NK-92 (cell line): ENCODE results near the gene BSN.

Experiments
- DNase-seq: peaks from one replicate; lab custom pipeline; 2025; ENCODE audit not compliant: unreplicated experiment; lab: John Stamatoyannopoulos, UW

The BSN gene

DNA sequence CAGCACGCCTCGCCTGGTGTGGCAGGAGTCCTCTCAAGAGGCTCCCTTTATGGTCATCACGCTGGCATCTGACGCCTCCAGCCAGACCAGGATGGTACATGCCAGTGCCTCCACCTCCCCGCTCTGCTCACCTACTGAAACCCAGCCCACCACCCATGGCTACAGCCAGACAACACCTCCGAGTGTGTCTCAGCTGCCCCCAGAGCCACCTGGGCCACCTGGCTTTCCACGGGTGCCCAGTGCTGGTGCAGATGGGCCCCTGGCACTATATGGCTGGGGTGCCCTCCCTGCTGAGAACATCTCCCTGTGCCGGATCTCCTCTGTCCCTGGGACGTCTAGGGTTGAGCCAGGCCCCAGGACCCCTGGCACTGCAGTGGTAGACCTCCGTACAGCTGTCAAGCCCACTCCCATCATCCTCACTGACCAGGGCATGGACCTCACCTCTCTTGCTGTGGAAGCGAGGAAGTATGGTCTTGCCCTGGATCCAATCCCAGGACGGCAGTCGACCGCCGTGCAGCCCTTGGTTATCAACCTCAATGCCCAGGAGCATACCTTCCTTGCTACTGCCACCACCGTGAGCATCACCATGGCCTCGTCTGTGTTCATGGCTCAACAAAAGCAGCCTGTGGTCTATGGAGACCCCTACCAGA, 100.0 kb downstream of the BSN start:
- DNase-seq, result no peak

DNA sequence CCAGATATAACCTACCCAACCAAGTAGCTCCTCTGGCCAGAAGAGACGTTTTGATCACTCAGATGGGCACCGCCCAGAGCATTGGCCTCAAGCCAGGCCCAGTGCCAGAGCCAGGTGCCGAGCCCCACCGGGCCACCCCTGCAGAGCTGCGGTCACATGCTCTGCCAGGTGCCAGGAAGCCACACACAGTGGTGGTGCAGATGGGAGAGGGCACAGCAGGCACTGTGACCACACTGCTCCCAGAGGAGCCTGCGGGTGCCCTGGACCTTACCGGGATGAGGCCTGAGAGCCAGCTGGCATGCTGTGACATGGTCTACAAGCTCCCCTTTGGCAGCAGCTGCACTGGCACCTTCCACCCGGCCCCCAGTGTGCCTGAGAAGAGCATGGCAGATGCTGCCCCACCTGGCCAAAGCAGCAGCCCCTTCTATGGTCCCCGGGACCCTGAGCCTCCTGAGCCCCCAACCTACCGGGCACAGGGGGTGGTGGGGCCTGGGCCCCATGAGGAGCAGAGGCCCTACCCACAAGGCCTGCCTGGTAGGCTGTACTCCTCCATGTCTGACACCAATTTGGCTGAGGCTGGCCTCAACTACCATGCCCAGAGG, 100.8 kb downstream of the BSN start:
- DNase-seq, result no peak

DNA sequence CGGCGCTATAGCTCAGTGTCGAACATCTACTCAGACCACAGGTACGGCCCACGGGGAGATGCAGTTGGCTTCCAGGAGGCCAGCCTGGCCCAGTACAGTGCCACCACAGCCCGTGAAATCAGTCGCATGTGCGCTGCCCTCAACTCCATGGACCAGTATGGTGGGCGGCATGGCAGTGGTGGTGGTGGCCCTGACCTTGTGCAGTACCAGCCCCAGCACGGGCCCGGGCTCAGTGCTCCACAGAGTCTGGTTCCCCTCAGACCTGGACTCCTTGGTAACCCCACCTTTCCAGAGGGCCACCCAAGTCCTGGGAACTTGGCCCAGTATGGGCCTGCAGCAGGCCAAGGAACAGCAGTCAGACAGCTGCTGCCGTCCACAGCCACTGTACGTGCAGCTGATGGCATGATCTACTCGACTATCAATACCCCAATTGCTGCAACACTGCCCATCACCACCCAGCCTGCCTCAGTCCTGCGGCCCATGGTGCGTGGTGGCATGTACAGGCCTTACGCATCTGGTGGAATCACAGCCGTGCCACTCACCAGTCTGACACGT, 101.5 kb downstream of the BSN start:
- DNase-seq, result no peak

DNA sequence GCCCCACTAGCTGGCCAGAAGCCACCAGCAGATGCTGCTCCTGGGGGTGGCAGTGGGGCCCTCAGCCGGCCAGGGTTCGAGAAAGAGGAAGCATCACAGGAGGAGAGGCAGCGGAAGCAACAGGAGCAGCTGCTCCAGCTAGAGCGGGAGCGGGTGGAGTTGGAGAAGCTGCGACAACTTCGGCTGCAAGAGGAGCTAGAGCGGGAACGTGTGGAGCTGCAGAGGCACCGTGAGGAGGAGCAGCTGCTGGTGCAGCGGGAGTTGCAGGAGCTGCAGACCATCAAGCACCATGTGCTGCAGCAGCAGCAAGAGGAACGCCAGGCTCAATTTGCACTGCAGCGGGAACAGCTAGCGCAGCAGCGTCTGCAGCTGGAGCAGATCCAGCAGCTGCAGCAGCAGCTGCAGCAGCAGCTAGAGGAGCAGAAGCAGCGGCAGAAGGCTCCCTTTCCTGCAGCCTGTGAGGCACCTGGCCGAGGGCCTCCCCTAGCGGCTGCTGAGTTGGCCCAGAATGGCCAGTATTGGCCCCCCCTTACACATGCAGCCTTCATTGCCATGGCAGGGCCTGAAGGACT, 102.3 kb downstream of the BSN start:
- DNase-seq, result no peak

DNA sequence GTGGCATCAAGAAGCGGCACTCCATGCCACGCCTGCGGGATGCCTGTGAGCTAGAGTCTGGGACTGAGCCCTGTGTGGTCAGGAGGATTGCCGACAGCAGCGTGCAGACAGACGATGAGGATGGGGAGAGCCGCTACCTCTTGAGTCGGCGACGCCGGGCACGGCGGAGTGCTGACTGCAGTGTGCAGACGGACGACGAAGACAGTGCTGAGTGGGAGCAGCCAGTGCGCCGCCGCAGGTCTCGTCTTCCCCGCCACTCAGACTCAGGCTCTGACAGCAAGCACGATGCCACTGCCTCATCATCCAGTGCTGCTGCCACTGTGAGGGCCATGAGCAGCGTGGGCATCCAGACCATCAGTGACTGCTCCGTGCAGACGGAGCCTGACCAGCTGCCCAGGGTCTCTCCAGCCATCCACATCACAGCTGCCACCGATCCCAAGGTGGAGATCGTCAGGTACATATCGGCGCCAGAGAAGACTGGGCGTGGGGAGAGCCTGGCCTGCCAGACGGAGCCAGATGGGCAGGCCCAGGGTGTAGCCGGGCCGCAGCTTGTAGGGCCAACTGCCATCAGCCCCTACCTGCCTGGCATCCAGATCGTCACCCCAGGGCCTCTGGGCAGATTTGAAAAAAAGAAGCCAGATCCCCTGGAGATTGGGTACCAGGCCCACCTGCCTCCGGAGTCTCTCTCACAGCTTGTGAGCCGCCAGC, 103.1 kb downstream of the BSN start:
- no peak for DNase-seq

DNA sequence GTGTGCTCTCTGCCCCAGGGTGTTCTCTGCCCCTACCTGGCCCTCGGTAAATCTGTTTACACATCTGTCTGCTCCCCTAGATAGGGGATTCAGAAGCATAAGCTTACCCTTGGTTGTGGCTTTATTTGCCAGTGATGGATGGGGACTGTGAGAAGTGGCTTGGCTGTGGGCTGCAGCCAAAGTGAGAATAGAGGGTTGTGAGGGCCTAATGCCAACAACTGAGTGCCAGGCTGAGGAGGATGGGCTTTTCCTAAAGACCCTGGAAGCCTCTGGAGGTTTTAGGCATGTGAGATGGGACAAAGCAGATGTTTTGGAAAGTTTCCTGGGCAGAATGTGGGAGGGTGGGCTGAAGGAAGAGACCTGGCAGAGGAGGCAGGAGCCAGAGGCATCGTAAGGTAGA, 104.4 kb downstream of the BSN start:
- no peak for DNase-seq

DNA sequence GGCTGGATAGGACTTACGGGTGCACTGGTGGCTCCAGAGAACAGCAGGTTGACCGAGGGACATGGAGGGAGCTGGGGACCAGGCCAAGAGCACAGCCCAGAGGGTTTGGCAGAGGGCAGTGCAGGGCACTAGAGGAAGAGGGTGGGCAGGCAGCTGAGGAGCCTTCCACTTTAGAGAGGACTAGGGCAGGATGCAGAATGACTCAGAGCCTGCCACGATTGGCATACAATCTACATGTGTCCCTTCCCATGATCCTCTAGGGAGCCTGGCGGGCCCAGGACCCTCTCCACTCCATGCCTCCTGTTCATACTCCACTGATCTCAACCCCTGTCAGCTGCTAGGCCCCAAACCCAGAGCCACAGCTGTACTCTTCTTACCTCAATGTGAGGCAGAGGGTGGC, 105.5 kb downstream of the BSN start:
- DNase-seq, result no peak

DNA sequence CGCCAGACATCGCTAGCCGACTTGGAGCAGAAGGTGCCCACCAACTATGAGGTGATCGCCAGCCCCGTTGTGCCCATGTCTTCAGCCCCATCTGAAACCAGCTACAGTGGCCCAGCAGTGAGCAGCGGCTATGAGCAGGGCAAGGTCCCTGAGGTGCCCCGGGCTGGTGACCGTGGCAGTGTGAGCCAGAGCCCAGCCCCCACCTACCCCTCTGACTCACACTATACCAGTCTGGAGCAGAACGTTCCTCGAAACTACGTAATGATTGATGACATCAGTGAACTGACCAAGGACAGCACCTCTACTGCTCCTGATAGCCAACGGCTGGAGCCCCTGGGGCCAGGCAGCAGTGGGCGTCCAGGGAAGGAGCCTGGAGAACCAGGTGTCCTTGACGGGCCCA, 107.0 kb downstream of the BSN start:
- no peak for DNase-seq

DNA sequence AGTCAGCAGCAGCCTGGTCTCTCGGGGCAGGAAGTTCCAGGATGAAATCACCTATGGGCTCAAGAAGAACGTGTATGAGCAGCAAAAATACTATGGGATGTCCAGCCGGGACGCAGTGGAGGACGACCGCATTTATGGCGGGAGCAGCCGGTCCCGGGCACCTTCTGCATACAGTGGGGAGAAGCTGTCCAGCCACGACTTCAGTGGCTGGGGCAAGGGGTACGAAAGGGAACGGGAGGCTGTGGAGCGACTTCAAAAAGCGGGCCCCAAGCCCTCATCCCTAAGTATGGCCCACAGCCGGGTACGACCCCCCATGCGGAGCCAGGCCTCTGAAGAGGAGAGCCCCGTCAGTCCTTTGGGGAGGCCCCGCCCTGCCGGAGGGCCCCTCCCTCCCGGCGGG, 107.7 kb downstream of the BSN start:
- DNase-seq, result no peak

DNA sequence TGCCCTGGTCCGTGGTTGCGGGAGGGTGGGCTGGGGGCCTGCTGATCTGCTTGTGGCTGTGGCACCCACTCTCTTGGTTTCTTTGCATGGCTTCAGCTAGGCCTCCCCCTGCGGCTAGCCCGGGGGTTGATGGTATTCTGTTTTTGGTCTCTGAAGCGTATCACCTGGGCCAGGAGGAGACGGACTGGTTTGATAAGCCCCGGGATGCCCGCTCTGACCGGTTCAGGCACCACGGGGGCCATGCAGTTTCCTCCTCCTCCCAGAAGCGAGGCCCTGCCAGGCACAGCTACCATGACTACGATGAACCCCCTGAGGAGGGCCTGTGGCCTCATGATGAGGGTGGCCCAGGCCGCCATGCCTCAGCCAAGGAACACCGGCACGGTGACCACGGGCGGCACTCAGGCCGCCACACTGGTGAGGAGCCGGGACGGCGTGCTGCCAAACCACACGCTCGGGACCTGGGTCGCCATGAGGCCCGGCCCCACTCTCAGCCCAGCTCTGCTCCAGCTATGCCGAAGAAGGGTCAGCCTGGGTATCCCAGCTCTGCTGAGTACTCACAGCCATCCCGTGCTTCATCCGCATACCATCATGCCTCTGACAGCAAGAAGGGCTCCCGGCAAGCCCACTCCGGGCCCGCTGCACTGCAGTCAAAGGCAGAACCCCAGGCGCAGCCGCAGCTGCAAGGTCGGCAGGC, 108.6 kb downstream of the BSN start:
- DNase-seq, result no peak

DNA sequence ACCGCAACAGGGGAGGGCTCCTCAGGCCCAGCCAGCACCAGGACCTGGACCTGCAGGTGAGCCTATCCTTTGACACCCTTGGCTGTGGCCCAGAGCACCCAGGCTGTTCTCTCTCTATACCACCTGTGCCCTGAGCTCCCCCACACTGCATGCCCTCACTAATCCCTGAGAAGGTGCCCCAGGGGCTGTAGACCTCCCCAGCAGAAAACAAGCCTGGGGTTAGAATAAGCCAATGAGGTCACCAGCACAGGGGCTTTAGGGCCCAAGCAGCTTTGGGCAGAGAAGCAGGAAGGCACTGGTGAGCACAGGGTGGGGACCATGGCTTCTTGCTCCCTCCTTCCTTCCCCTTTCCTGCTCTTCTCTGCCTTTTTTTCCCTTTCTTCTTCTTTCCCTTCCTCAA, 109.6 kb downstream of the BSN start:
- no peak for DNase-seq

DNA sequence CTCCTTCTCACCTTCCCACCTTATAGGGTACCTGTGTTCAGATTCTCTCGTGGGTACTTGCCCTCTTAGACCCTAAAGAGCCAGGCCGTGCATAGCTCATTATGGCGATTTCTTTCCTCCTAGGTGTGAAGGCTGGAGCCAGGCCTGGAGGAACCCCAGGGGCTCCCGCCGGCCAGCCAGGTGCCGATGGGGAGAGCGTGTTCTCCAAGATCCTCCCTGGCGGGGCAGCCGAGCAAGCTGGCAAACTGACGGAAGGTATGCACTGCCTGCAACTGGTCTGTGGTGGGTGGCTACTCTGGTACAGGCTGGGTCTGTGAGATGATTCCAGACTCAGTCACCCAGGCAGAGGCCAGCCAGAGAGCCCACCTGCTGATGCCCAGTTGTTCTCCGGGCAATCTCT, 110.0 kb downstream of the BSN start:
- DNase-seq, result no peak

DNA sequence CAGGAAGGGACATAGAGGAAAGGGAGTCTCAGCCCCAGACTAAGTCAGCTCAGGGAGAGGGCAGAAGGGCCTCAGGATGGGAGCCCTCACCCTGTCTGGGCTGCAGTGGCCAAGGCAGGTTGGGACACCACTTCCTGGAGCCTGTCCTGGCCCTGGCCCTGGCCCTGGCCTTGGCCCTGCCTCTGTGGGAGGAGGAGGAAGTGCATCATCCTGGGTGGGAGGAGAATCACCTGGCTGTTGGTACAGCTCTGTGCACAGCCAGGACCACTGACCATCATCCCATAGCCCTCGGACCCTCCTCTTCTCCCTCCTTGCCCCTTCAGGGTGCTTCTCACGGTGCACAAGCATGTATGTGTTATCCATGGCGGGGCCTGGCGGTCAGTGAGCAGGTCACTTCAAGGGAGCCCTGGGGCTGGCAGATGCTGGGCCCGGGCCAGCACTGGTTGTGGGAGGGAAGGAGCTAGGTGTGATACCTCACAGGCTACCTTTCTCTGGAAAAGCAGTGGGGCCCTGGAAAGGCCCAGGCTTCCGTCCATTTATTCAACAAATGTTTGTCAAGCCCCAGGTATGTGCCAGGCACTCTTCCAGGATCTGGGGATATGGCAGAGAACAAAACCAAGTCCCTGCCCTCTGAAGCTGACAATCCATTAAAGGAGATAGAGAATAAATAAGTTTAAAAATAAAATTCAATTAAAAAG, 111.7 kb downstream of the BSN start:
- DNase-seq, result no peak

DNA sequence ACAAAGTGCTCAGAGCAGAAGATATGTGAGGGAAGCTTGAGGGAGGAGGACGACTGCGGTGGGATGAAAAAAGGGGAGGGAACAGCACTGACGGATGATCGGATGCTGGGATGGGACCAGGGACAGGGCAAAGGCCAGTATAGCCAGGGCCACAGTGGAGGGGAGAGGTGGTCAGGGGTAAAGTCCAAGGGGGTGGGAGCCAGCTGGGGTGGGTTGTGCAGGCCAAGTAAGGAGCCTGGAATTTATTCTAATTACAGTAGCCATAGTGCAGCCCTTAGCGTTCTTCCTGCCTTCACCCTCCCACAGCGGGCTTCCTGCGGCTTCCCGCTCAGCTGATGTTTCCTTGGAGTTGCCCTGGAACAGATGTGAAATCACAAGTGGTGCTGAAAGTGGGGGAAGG, 112.3 kb downstream of the BSN start:
- DNase-seq, result no peak

DNA sequence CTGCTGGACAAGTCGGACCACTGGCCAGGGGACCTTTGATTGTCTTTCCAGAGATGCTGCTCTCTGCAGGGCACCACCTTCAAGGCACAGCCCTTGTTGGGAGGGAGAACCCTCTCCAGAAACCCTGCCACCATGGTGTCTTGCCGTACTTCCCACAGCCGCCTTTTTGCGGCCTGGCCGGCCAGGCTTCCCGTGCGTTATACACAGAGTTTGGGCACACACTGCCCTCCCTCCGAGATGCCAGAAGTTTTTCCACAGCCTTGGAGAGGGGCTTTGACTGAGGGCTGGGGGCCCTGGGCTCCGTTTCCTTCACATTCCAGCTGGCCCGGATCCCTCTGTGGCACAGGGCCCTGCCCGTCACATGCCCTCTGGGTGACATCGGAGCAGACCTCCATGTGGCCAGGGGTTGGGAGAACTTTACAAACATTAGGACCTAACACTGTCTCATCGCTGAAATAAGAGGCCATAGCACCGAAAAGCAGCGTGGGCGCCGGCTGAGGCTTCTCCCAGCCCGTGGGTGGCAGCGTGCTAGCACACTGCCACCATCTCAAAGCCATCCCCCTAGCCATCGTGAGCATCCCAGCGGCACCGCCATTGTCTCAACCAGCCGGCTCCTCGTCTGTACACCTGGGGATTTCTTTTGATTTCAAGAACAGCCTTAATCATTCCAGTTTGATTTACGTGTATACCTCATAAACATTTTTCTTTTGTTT, 113.6 kb downstream of the BSN start:
- no peak for DNase-seq

DNA sequence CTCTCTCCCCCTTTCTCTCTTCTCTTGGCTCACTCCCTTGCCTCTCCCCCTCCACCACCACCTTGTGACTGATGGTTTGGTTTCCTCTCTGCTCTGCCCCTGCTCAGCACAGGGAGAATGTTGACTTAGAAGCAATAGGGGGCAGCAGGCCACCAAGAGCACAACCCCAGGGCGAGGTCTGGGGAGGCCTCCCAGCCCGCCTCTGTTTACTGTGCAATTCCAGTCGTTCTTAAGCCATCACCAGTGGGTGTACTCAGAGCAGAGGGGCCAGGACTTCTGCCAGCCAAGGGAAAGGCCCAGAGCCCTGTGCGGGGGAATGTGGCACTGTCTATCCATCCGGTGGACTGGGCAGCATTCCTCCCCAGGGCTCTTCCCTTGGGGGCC, 114.1 kb downstream of the BSN start:
- no peak for DNase-seq

DNA sequence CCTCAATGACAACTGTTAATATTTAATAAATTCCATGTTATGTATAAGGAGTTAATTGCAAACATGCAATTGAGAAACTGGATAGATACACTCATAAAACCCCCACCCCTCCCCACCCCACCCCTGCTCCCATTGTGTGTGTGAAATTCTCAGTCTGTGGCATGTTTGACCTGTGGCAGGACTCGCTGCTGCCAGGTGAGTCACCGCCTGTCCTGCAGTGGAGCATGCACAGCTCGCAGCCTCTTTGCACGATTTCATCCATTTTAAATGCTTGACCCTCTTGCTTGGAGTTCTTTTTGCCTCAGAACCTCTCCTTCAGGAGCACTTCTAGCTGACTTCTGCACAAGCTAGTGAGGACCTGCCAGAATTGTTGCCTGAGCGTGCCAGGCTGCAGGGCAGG, 114.6 kb downstream of the BSN start:
- DNase-seq, result no peak

DNA sequence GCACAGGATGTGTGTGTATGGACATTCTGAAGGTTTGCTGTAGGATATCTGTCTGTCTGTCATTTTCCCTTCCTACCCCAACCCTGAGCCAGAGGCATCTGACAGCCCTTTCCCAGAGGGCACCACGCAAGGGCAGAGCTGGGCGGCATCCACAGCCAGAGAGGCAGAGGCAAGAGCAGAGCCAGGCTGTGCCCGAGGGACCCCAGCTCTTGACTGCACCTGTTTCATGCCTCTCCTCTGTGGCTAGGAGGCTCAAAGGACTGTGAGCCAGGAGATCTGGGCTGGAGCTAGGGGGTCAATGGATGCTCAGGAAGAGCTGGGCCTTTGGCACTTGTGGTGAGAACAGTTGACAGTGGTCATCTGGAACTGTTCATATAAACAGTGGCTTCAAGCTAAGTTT, 115.1 kb downstream of the BSN start:
- no peak for DNase-seq

DNA sequence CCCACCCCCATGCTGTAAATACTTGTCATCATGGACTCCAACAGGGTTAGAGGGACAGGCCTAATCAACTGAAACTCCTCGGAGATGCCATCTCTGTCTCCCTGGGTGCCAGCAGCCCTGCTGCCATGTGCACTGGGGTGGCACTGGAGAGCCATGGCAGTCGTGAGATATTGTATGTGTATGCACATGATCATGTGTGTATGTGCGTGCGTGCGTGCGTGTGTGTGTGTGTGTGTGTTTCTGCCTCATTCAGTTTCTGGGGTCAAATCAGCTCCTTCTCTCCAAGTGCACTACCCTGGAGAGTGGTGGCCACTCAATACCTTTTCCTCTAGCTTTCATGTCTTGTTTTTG, 116.6 kb downstream of the BSN start:
- DNase-seq, result no peak
